OCI-LY1 (cell line): ENCODE results near the gene ZNF705A.

Experiments used
- EZH2 ChIP-seq: fragments of 200-600 bp; sonication (generic), shearing (Covaris generic); IDR thresholded peaks from 2 replicates; pipeline ENCODE4 v1.8.0; 2017; ENCODE audit warnings: borderline replicate concordance, mixed run types, mild to moderate bottlenecking, antibody characterized with exemption, low read length, moderate library complexity, mixed read lengths
- TF ChIP-seq, protein P1 (sequence below): fragments of 200-600 bp; sonication (generic), shearing (Covaris generic); IDR thresholded peaks from 2 replicates; pipeline ENCODE4 v1.5.1; 2017; ENCODE audit warnings: mild to moderate bottlenecking, antibody characterized with exemption, low read length, moderate library complexity, mixed read lengths

DNA sequence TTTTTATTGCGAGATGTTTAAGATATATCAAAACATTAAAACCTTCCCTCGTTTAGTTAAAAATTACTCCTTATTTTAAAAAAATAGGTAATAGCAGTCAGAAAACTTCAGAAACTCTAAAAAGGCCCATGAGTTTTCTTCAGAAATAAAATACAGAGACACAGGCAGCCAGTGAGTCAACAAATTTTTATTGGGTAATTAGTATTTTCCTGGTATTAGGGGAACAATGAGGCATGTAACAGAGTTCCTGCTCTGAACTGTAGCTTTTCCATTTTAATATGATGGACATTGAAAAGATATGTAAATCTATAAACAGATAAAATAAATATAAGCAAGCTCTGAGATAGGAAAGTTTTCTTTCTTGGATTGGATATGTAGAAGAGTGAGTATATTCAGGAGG lies 399 bp upstream of the ZNF705A start:
- TF ChIP-seq, protein P1, sequence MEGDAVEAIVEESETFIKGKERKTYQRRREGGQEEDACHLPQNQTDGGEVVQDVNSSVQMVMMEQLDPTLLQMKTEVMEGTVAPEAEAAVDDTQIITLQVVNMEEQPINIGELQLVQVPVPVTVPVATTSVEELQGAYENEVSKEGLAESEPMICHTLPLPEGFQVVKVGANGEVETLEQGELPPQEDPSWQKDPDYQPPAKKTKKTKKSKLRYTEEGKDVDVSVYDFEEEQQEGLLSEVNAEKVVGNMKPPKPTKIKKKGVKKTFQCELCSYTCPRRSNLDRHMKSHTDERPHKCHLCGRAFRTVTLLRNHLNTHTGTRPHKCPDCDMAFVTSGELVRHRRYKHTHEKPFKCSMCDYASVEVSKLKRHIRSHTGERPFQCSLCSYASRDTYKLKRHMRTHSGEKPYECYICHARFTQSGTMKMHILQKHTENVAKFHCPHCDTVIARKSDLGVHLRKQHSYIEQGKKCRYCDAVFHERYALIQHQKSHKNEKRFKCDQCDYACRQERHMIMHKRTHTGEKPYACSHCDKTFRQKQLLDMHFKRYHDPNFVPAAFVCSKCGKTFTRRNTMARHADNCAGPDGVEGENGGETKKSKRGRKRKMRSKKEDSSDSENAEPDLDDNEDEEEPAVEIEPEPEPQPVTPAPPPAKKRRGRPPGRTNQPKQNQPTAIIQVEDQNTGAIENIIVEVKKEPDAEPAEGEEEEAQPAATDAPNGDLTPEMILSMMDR, result no peak
- no peak for TF ChIP-seq EZH2
